ENCODE data around the gene GCN1.

GRCh38 chr12:120194534-120195395, at the start of gene GCN1:
- TF ChIP-seq MYNN (tag by site-specific recombination; IDR thresholded peaks at IDR 0.05; ENCODE audit: borderline replicate concordance) (no peak; the same call in 1 of the 2 replicates), RBAK (tag by site-specific recombination; IDR thresholded peaks at IDR 0.05) (no peak)
